Measurements from ENCODE around the gene AFF3.
"Not testable (repeated sequence)": the region's sequence is repeated elsewhere in the genome, so short reads cannot be mapped to it uniquely, and the experiment has no call there.

The AFF3 gene

GRCh38 chr2:100108648-100109020 lies 33.8 kb downstream of the AFF3 start:
- not testable (repeated sequence) for DNase-seq (ENCODE audit: low read depth in 2 of 2, low spot score in 1 of 2)

GRCh38 chr2:100107906-100108647 lies 34.3 kb downstream of the AFF3 start:
- DNase-seq (ENCODE audit: low read depth in 2 of 2, low spot score in 1 of 2) = no peak

- no peak for DNase-seq (ENCODE audit: low read depth in 2 of 2, low spot score in 1 of 2)
Measured at GRCh38 chr2:100107440-100107839, 35.0 kb downstream of the AFF3 start.

GRCh38 chr2:100106460-100106859 lies 35.9 kb downstream of the AFF3 start:
- no peak for DNase-seq (ENCODE audit: low read depth in 2 of 2, low spot score in 1 of 2)

- no peak for DNase-seq (ENCODE audit: low read depth in 2 of 2, low spot score in 1 of 2)
Measured at GRCh38 chr2:100105678-100106054, 36.7 kb downstream of the AFF3 start.

GRCh38 chr2:100104718-100105677 lies 37.4 kb downstream of the AFF3 start:
- no peak for DNase-seq (ENCODE audit: low read depth in 2 of 2, low spot score in 1 of 2)

GRCh38 chr2:100104265-100104664 lies 38.1 kb downstream of the AFF3 start:
- DNase-seq (ENCODE audit: low read depth in 2 of 2, low spot score in 1 of 2) = not testable (repeated sequence)

GRCh38 chr2:100103527-100104252 lies 38.7 kb downstream of the AFF3 start:
- DNase-seq (ENCODE audit: low read depth in 2 of 2, low spot score in 1 of 2) = not testable (repeated sequence)

- not testable (repeated sequence) for DNase-seq (ENCODE audit: low read depth in 2 of 2, low spot score in 1 of 2)
Measured at GRCh38 chr2:100102466-100103180, 39.8 kb downstream of the AFF3 start.

- DNase-seq (ENCODE audit: low read depth in 2 of 2, low spot score in 1 of 2) = not testable (repeated sequence)
Measured at GRCh38 chr2:100098855-100099254, 43.5 kb downstream of the AFF3 start.

GRCh38 chr2:100097611-100098294 lies 44.6 kb downstream of the AFF3 start:
- DNase-seq (ENCODE audit: low read depth in 2 of 2, low spot score in 1 of 2) = not testable (repeated sequence)

- not testable (repeated sequence) for DNase-seq (ENCODE audit: low read depth in 2 of 2, low spot score in 1 of 2)
Measured at GRCh38 chr2:100095845-100096244, 46.5 kb downstream of the AFF3 start.

GRCh38 chr2:100091807-100092206 lies 50.6 kb downstream of the AFF3 start:
- DNase-seq (ENCODE audit: low read depth in 2 of 2, low spot score in 1 of 2) = not testable (repeated sequence)

GRCh38 chr2:100085744-100086143 lies 56.6 kb downstream of the AFF3 start:
- not testable (repeated sequence) for DNase-seq (ENCODE audit: low read depth in 2 of 2, low spot score in 1 of 2)

GRCh38 chr2:100083421-100084216 lies 58.8 kb downstream of the AFF3 start:
- DNase-seq (ENCODE audit: low read depth in 2 of 2, low spot score in 1 of 2) = not testable (repeated sequence)

- not testable (repeated sequence) for DNase-seq (ENCODE audit: low read depth in 2 of 2, low spot score in 1 of 2)
Measured at GRCh38 chr2:100082302-100082978, 60.0 kb downstream of the AFF3 start.

GRCh38 chr2:100077935-100078334 lies 64.5 kb downstream of the AFF3 start:
- DNase-seq (ENCODE audit: low read depth in 2 of 2, low spot score in 1 of 2) = no peak

- no peak for DNase-seq (ENCODE audit: low read depth in 2 of 2, low spot score in 1 of 2)
Measured at GRCh38 chr2:100077456-100077855, 64.9 kb downstream of the AFF3 start.

GRCh38 chr2:100075532-100075931 lies 66.9 kb downstream of the AFF3 start:
- DNase-seq (ENCODE audit: low read depth in 2 of 2, low spot score in 1 of 2) = no peak

Data from stimulated activated CD8-positive, alpha-beta memory T cell treated with anti-CD3 and anti-CD28 coated beads, Interleukin-4, amount 100 ng/mL, for 1 hour (primary cell).